Stomach (tissue), 4 donors: Measurements from ENCODE around the gene FRAS1.

Experiments
- CTCF ChIP-seq, 7 experiments: fragments of 450-650 bp in 4 of 7; fragments of 200-600 bp in 3 of 7; sonication (generic) in 3 of 7; IDR thresholded peaks; one replicate each; pipeline ENCODE4 v1.5.1; 2016 to 2019; ENCODE audit warnings: antibody characterized with exemption in 7 of 7, control low read depth in 2 of 7, mild to moderate bottlenecking in 1 of 7
- EP300 ChIP-seq: sonication (generic); formaldehyde crosslinking; IDR thresholded peaks from one replicate; pipeline ENCODE4 v1.6.1; 2017; ENCODE audit warnings: antibody characterized with exemption

GRCh38 chr4:78038704-78039103 lies 18.4 kb upstream of the FRAS1 start:
- TF ChIP-seq CTCF (IDR thresholded peaks at IDR 0.05) (no peak), EP300 (no peak)
